Measurements from ENCODE around the gene BPIFB4.
"Not testable (repeated sequence)": the region's sequence is repeated elsewhere in the genome, so short reads cannot be mapped to it uniquely, and the experiment has no call there.

Gene BPIFB4

DNA sequence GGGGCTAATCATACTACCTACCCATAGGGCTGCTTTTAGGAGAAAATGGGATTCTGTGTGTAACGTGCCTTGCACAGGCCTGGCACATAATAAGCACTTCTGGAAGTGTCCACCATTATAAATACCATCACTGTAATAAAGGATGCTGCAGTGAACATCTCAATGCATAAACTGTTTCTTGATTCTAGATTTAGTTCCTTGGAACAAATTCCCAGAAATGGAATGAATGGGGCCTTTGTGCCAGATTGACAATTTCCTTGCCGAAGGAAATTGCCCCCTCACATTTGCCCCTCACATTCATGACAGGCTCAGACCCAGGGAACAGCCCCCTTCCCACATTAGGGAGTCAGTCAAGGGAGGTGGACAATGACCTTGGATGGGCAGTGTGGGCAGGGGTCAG, 29.2 kb downstream of the BPIFB4 start:
- Histone ChIP-seq H3K27ac (ENCODE audit: low read length) (no peak overlapping the region), H3K4me1 (ENCODE audit: control insufficient read depth in 1 of 2, insufficient read depth in 2 of 2, low read length in 2 of 2) (no peaks in the 10 kb centered on the region), H3K36me3 (ENCODE audit: control insufficient read depth in 1 of 2, insufficient read depth in 2 of 2, low read length in 2 of 2) (no peaks in the 10 kb centered on the region), H3K4me3 (ENCODE audit: low read depth in 1 of 2, low read length in 2 of 2) (no peak overlapping the region), H3K9me3 (ENCODE audit: control insufficient read depth in 1 of 2, low read length in 2 of 2) (no peaks in the 10 kb centered on the region), H3K27me3 (ENCODE audit: low read depth, low read length) (no peaks in the 10 kb centered on the region)

- Histone ChIP-seq H3K4me3 (ENCODE audit: low read depth in 1 of 2, low read length in 2 of 2) (no peak overlapping the region), H3K27me3 (ENCODE audit: low read depth, low read length) (no peaks in the 10 kb centered on the region), H3K36me3 (ENCODE audit: control insufficient read depth in 1 of 2, insufficient read depth in 2 of 2, low read length in 2 of 2) (no peaks in the 10 kb centered on the region), H3K27ac (ENCODE audit: low read length) (no peak overlapping the region), H3K9me3 (ENCODE audit: control insufficient read depth in 1 of 2, low read length in 2 of 2) (no peaks in the 10 kb centered on the region), H3K4me1 (ENCODE audit: control insufficient read depth in 1 of 2, insufficient read depth in 2 of 2, low read length in 2 of 2) (no peaks in the 10 kb centered on the region)
Measured at GRCh38 chr20:33110147-33110825, 30.8 kb downstream of the BPIFB4 start.

- Histone ChIP-seq H3K36me3 (ENCODE audit: control insufficient read depth in 1 of 2, insufficient read depth in 2 of 2, low read length in 2 of 2) (no peaks in the 10 kb centered on the region), H3K9me3 (ENCODE audit: control insufficient read depth in 1 of 2, low read length in 2 of 2) (no peaks in the 10 kb centered on the region), H3K27ac (ENCODE audit: low read length) (no peak overlapping the region)
Measured at GRCh38 chr20:33111306-33111705, 31.9 kb downstream of the BPIFB4 start.

GRCh38 chr20:33112547-33113386, 33.3 kb downstream of the BPIFB4 start:
- no peaks in the 10 kb centered on the region for H3K36me3 ChIP-seq (ENCODE audit: control insufficient read depth in 1 of 2, insufficient read depth in 2 of 2, low read length in 2 of 2)
- no peak overlapping the region for H3K27ac ChIP-seq (ENCODE audit: low read length)
- H3K4me1 ChIP-seq (ENCODE audit: control insufficient read depth in 1 of 2, insufficient read depth in 2 of 2, low read length in 2 of 2) = no peaks in the 10 kb centered on the region
- no peaks in the 10 kb centered on the region for H3K9me3 ChIP-seq (ENCODE audit: control insufficient read depth in 1 of 2, low read length in 2 of 2)
- no peaks in the 10 kb centered on the region for H3K27me3 ChIP-seq (ENCODE audit: low read depth, low read length)
- no peak overlapping the region for H3K4me3 ChIP-seq (ENCODE audit: low read depth in 1 of 2, low read length in 2 of 2)

More at GRCh38 chr20:33111306-33111705, 31.9 kb downstream of the BPIFB4 start:
- H3K4me1 ChIP-seq (ENCODE audit: control insufficient read depth in 1 of 2, insufficient read depth in 2 of 2, low read length in 2 of 2) = no peaks in the 10 kb centered on the region
- H3K4me3 ChIP-seq (ENCODE audit: low read depth in 1 of 2, low read length in 2 of 2) = no peak overlapping the region
- no peaks in the 10 kb centered on the region for H3K27me3 ChIP-seq (ENCODE audit: low read depth, low read length)

GRCh38 chr20:33113387-33113908, 34.0 kb downstream of the BPIFB4 start:
- H3K4me1 ChIP-seq (ENCODE audit: control insufficient read depth in 1 of 2, insufficient read depth in 2 of 2, low read length in 2 of 2) = no peaks in the 10 kb centered on the region
- no peak overlapping the region for H3K27ac ChIP-seq (ENCODE audit: low read length)
- H3K27me3 ChIP-seq (ENCODE audit: low read depth, low read length) = no peaks in the 10 kb centered on the region
- H3K4me3 ChIP-seq (ENCODE audit: low read depth in 1 of 2, low read length in 2 of 2) = no peak overlapping the region
- H3K36me3 ChIP-seq (ENCODE audit: control insufficient read depth in 1 of 2, insufficient read depth in 2 of 2, low read length in 2 of 2) = no peaks in the 10 kb centered on the region
- H3K9me3 ChIP-seq (ENCODE audit: control insufficient read depth in 1 of 2, low read length in 2 of 2) = no peaks in the 10 kb centered on the region

GRCh38 chr20:33115501-33115900, 36.1 kb downstream of the BPIFB4 start:
- H3K9me3 ChIP-seq (ENCODE audit: control insufficient read depth in 1 of 2, low read length in 2 of 2); H3K27me3 ChIP-seq (ENCODE audit: low read depth, low read length); H3K27ac ChIP-seq (ENCODE audit: low read length); H3K36me3 ChIP-seq (ENCODE audit: control insufficient read depth in 1 of 2, insufficient read depth in 2 of 2, low read length in 2 of 2); H3K4me1 ChIP-seq (ENCODE audit: control insufficient read depth in 1 of 2, insufficient read depth in 2 of 2, low read length in 2 of 2); H3K4me3 ChIP-seq (ENCODE audit: low read depth in 1 of 2, low read length in 2 of 2): not testable (repeated sequence)

- no peaks in the 10 kb centered on the region for H3K27me3 ChIP-seq (ENCODE audit: low read depth, low read length)
- peaks cover 0 to 8% of the 10 kb centered on the region in 2 donors for H3K9me3 ChIP-seq (ENCODE audit: control insufficient read depth in 1 of 2, low read length in 2 of 2)
- H3K4me1 ChIP-seq (ENCODE audit: control insufficient read depth in 1 of 2, insufficient read depth in 2 of 2, low read length in 2 of 2) = no peaks in the 10 kb centered on the region
- H3K4me3 ChIP-seq (ENCODE audit: low read depth in 1 of 2, low read length in 2 of 2) = no peak overlapping the region
- no peak overlapping the region for H3K27ac ChIP-seq (ENCODE audit: low read length)
- no peaks in the 10 kb centered on the region for H3K36me3 ChIP-seq (ENCODE audit: control insufficient read depth in 1 of 2, insufficient read depth in 2 of 2, low read length in 2 of 2)
Measured at GRCh38 chr20:33119725-33120720, 40.6 kb downstream of the BPIFB4 start.

DNA sequence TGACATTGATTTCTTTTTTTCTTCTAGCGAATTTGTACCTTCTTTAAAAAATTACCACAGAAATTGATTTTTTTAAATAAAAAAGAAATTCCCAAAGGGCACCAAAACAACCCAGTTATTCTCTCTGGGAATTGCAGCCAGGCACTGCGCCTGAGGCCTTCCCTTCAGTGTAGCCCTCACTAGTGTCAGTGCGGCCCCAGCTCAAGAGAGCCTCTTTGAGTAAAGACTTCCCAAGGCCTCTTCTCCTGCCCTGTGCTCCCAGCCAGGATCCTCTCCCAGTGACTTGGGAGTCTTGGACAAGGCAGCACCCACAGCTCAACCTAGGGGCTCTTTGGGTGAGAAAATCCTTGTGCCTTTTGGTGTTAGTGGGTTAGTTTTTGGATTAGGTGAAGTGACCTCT, 41.5 kb downstream of the BPIFB4 start:
- Histone ChIP-seq H3K4me1 (ENCODE audit: control insufficient read depth in 1 of 2, insufficient read depth in 2 of 2, low read length in 2 of 2) (no peaks in the 10 kb centered on the region), H3K9me3 (ENCODE audit: control insufficient read depth in 1 of 2, low read length in 2 of 2) (peaks cover 0 to 8% of the 10 kb centered on the region in 2 donors), H3K27ac (ENCODE audit: low read length) (no peak overlapping the region), H3K27me3 (ENCODE audit: low read depth, low read length) (no peaks in the 10 kb centered on the region), H3K36me3 (ENCODE audit: control insufficient read depth in 1 of 2, insufficient read depth in 2 of 2, low read length in 2 of 2) (no peaks in the 10 kb centered on the region), H3K4me3 (ENCODE audit: low read depth in 1 of 2, low read length in 2 of 2) (no peak overlapping the region)

DNA sequence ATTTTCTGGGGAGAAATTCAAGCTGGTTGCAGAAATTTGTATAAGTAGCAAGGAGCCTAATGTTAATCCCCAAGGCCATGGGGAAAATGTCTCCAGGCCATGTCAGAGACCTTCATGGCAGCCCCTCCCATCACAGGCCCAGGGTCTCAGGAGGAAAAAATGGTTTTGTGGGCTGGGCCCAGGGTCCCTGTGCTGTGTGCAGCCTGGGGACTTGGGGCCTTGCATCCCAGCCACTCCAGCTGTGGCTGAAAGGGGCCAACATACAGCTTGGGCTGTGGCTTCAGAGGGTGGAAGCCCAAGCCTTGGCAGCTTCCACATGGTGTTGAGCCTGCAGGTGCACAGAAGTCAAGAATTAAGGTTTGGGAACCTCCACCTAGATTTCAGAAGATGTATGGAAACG, 42.9 kb downstream of the BPIFB4 start:
- not testable (repeated sequence) for H3K36me3 ChIP-seq (ENCODE audit: control insufficient read depth in 1 of 2, insufficient read depth in 2 of 2, low read length in 2 of 2); H3K27me3 ChIP-seq (ENCODE audit: low read depth, low read length); H3K4me1 ChIP-seq (ENCODE audit: control insufficient read depth in 1 of 2, insufficient read depth in 2 of 2, low read length in 2 of 2)

DNA sequence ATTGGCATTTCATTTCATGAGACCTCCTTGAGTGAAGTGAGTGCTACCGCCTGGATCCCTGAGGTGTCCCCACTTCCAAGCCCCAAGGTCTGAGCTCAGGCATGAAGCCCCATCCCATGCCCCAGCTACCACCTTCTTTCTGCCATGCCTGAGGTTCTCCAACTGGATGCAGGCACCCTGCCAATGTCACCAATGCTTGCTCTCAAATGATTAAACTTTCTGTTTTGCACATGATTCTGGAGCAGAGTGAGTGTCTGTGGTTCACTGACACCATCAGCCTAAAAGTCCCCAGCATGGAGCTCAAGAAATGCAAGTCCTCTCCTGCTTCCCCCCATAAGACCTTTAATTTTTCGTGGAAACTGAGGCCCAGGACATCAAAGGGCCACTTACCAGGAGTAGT, 44.8 kb downstream of the BPIFB4 start:
- Histone ChIP-seq H3K4me1 (ENCODE audit: control insufficient read depth in 1 of 2, insufficient read depth in 2 of 2, low read length in 2 of 2) (no peaks in the 10 kb centered on the region), H3K4me3 (ENCODE audit: low read depth in 1 of 2, low read length in 2 of 2) (no peak overlapping the region), H3K36me3 (ENCODE audit: control insufficient read depth in 1 of 2, insufficient read depth in 2 of 2, low read length in 2 of 2) (no peaks in the 10 kb centered on the region), H3K27ac (ENCODE audit: low read length) (no peak overlapping the region), H3K27me3 (ENCODE audit: low read depth, low read length) (no peaks in the 10 kb centered on the region), H3K9me3 (ENCODE audit: control insufficient read depth in 1 of 2, low read length in 2 of 2) (peaks cover 0 to 8% of the 10 kb centered on the region in 2 donors)

More for the DNA sequence above, 42.9 kb downstream of the BPIFB4 start:
- not testable (repeated sequence) for H3K27ac ChIP-seq (ENCODE audit: low read length); H3K4me3 ChIP-seq (ENCODE audit: low read depth in 1 of 2, low read length in 2 of 2); H3K9me3 ChIP-seq (ENCODE audit: control insufficient read depth in 1 of 2, low read length in 2 of 2)

GRCh38 chr20:33124994-33125393, 45.6 kb downstream of the BPIFB4 start:
- Histone ChIP-seq H3K36me3 (ENCODE audit: control insufficient read depth in 1 of 2, insufficient read depth in 2 of 2, low read length in 2 of 2) (no peaks in the 10 kb centered on the region), H3K4me3 (ENCODE audit: low read depth in 1 of 2, low read length in 2 of 2) (no peak overlapping the region), H3K27me3 (ENCODE audit: low read depth, low read length) (no peaks in the 10 kb centered on the region), H3K9me3 (ENCODE audit: control insufficient read depth in 1 of 2, low read length in 2 of 2) (peaks cover 0 to 4% of the 10 kb centered on the region in 2 donors), H3K4me1 (ENCODE audit: control insufficient read depth in 1 of 2, insufficient read depth in 2 of 2, low read length in 2 of 2) (no peaks in the 10 kb centered on the region), H3K27ac (ENCODE audit: low read length) (no peak overlapping the region)
